A673 (cell line): Measurements from ENCODE around the gene RBM14.

Experiments used
- CTCF ChIP-seq: fragments of 300-800, 200-600 bp; sonication (generic); conservative IDR thresholded peaks from 2 replicates; pipeline ENCODE4 v1.5.1; 2017; ENCODE audit warnings: low read depth, mild to moderate bottlenecking, antibody characterized with exemption, low read length, moderate library complexity, mixed read lengths
- EZH2 ChIP-seq: fragments of 200-600 bp; sonication (generic); IDR thresholded peaks from 2 replicates; pipeline ENCODE4 v1.6.1; 2017; ENCODE audit warnings: borderline replicate concordance, low read depth, mild to moderate bottlenecking, mixed read lengths, antibody characterized with exemption, low read length; ENCODE audit not compliant: poor library complexity, severe bottlenecking

DNA sequence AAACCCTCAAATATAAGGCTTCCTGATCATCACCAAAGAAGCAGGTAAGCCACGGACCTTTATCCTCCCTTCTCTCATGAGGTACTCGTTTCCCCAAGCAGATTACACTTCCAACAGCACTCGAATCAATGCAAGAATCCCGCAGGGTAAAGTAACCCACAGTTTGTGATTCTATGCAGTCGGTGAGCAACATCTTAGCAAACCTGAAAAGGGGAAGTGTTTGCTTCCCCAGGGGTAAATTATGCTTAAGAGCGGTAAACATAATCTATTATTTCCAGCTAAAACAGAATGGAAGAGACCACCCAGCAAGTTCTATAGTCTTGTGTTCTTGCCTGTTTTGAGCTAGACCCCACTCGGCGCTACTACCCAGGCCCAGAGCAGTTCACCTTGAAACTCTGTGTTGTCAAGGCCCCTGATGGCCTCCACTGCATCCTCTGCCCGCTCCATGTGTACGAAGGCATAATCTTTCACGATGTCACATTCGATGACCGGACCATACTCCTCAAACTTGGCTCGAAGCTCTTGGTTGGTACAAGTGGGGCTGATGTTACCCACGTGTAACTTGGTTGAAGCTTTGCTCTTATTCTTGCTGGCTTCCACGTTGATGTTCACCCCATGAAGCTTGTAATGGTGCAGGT is 60.0 kb downstream of the RBM14 start:
- TF ChIP-seq CTCF (no peak), EZH2 (no peak)
